A549 (cell line): ENCODE data around the gene ERCC2.

Source experiments
- CBX2 ChIP-seq: fragments of 200-600 bp; sonication (generic); IDR thresholded peaks from 2 replicates; pipeline ENCODE4 v1.6.1; 2016; ENCODE audit warnings: low read depth, mild to moderate bottlenecking, borderline replicate concordance
- CTCF ChIP-seq: fragments of >200 bp; sonication (Bioruptor Twin); formaldehyde crosslinking; IDR thresholded peaks from 3 replicates; pipeline ENCODE4 v1.5.1; 2016
- ESRRA ChIP-seq: fragments of 150-350 bp; IDR thresholded peaks from 2 replicates; pipeline ENCODE4 v1.6.1; 2014; ENCODE audit warnings: mild to moderate bottlenecking, low read length, borderline replicate concordance
- GATA3 ChIP-seq: IDR thresholded peaks from 2 replicates; pipeline ENCODE4 v1.6.1; 2012; ENCODE audit warnings: borderline replicate concordance
- KDM5A ChIP-seq: fragments of 200-600 bp; sonication (generic); IDR thresholded peaks from 2 replicates; pipeline ENCODE4 v1.6.1; 2016; ENCODE audit warnings: antibody characterized with exemption, mild to moderate bottlenecking
- MAX ChIP-seq: IDR thresholded peaks from 2 replicates; pipeline ENCODE4 v1.6.1; 2012
- POLR2A ChIP-seq: IDR thresholded peaks from 2 replicates; pipeline ENCODE4 v1.6.1; 2012; ENCODE audit warnings: mild to moderate bottlenecking, low read length
- RAD21 ChIP-seq, 2 experiments: fragments of >200 bp in 1 of 2; sonication (Bioruptor Twin) in 1 of 2; formaldehyde crosslinking in 1 of 2; IDR thresholded peaks in 1 of 2; conservative IDR thresholded peaks in 1 of 2; 2 replicates in 1 of 2; 3 replicates in 1 of 2; pipeline ENCODE4 v1.6.1; 2012 to 2018; ENCODE audit warnings: inconsistent platforms in 1 of 2

- TF ChIP-seq GATA3 (no peak), KDM5A (no peak), CTCF (no peak), POLR2A (no peak), MAX (no peak), CBX2 (no peak), RAD21 (conservative IDR thresholded peaks at IDR 0.05 in 1 of 2, IDR thresholded peaks at IDR 0.05 in 1 of 2) (no peak), ESRRA (no peak)
Observed at GRCh38 chr19:45382426-45382825, 12.1 kb upstream of the ERCC2 start.
